ENCODE measurements around the gene TESK1. TPM values are rescaled to one million over a fixed set of nuclear protein-coding genes. Genes with fewer than 3 reads are reported as not detected.
"Not testable (repeated sequence)": the region's sequence is repeated elsewhere in the genome, so short reads cannot be mapped to it uniquely, and the experiment has no call there.

Gene TESK1
- total RNA-seq, 1 donor from 2014 or later, result 25.0 TPM

DNA sequence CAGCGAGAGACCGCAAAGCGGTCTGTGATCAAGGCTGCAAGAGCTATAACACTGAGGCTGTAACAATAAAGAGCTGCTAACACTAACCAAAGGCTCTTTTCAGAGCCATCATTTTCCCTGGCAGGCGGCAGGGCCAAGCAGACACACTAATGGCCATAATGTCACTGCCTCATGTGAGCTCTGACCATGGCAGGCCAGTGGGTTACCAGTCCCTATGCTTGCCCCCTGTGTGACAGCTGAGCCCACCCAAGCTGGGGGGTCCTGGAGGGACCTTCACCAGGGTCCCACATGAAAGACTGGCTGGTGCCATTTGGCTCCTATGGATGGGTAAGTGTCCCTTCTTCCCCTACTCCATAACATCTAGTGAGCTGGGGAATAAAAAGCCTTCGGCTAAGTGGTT is 29.6 kb upstream of the TESK1 start:
- intact Hi-C loops (cut with DNase I), result no loop called here
- DNase-seq, result no peak
- no peak for ATAC-seq (ENCODE audit: poor library complexity)

DNA sequence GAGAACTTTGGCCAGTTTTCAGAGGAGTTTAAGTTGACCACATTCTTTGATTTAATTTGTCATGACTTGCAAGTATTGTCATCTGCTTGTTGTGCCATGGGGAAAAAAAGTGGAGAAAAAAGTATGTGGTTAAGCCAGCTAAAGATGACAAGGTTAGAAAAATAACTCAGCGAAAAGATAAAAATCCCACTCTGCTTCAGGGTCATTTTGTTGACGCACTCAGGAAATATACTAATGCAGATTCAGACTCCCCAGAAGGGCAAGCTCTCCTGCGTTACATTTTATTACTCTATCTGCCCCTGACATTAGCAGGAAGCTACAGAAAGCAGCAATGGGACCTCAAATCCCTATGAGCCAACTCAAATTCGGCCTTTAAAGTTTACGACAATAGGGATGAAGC is 27.6 kb upstream of the TESK1 start:
- ATAC-seq (ENCODE audit: poor library complexity) (no peak), DNase-seq (no peak)
- intact Hi-C loops (cut with DNase I), result no loop called here

DNA sequence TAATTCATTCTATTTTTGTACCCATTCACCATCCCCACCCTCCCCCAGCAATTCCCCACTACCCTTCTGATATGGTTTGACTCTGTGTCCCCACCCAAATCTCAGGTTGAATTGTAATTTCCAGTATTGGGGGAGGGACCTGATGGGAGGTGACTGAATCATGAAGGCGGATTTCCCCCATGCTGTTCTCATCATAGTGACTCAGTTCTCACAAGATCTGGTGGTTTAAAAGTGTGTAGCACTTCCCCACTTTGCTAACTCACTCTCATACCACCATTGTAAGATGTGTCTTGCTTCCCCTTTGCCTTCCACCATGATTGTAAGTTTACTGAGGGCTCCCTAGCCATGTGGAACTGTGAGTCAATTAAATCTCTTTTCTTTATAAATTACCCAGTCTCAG is 25.9 kb upstream of the TESK1 start:
- intact Hi-C loops (cut with DNase I), result no loop called here
- ATAC-seq (ENCODE audit: poor library complexity), result no peak
- DNase-seq, result no peak

DNA sequence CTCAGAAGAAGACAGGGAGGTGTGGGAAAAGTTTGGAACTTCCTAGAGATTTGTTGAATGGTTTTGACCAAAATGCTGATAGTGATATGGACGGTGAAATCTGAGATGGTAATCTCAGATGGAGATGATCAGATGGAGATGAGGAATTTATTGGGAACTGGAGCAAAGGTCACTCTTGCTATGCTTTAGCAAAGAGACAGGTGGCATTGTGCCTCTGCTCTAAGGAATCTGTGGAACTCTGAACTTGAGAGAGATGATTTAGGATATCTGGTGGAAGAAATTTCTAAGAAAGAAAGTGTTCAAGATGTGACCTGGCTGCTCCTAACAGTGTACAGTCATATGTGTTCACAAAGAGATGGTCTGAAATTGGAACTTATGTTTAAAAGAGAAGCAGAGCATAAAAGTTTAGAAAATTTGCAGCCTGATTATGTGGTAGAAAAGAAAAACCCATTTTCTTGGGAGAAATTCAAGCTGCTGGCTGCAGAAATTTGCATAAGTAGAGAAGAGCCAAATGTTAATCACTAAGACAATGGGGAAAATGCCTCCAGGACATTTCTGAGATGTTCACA is 25.3 kb upstream of the TESK1 start:
- ATAC-seq (ENCODE audit: poor library complexity); intact Hi-C loops (cut with DNase I); DNase-seq: not testable (repeated sequence)

DNA sequence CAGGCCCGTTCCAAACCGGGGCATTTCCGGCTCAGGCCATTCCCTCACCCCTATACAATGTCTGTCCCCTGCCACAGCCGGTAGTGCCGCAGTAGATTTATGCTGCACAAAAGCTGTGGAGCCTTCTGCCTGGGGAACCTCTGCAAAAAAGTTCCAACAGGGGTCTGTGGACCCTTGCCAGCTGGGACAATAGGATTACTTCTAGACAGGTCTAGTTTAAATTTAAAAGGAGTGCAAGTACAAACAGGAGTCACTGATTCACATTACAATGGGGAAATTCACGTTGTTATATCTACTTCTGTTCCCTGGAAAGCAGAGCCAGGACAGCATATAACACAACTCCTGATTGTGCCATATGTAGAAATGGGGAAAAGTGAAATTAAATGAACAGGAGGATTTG is 21.5 kb upstream of the TESK1 start:
- DNase-seq; ATAC-seq (ENCODE audit: poor library complexity); intact Hi-C loops (cut with DNase I): not testable (repeated sequence)

DNA sequence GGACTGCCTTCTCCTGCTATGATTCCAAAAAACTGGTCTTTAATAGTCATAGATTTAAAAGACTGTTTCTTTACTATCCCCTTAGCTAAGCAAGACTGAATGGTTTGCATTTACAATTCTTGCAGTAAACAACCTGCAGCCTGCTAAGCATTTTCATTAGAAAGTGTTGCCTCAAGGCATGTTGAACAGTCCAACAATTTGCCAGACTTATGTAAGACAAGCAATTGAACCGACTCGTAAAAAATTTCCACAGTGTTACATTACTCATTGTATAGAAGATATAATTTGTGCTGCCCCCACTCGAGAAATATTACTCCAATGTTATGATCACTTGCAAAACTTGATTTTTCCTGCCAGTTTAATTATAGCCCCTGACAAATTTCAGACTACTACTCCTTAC is 20.4 kb upstream of the TESK1 start:
- not testable (repeated sequence) for ATAC-seq (ENCODE audit: poor library complexity); DNase-seq

DNA sequence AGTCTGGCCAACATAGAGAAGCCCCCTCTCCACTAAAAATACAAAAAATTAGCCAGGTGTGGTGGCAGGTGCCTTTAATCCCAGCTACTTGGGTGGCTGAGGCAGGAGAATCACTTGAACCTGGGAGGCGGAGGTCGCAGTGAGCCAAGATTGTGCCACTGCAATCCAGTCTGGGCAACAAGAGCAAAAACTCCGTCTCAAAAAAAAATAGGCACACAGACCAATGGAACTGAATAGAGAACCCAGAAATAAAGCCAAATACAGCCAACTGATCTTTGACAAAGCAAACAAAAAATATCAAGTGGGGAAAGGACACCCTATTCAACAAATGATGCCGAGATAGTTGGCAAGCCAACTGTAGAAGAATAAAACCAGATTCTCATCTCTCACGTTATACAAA is 16.6 kb upstream of the TESK1 start:
- intact Hi-C loops (cut with DNase I); ATAC-seq (ENCODE audit: poor library complexity); DNase-seq: not testable (repeated sequence)

More for the DNA sequence above, 20.4 kb upstream of the TESK1 start:
- intact Hi-C loops (cut with DNase I), result not testable (repeated sequence)

DNA sequence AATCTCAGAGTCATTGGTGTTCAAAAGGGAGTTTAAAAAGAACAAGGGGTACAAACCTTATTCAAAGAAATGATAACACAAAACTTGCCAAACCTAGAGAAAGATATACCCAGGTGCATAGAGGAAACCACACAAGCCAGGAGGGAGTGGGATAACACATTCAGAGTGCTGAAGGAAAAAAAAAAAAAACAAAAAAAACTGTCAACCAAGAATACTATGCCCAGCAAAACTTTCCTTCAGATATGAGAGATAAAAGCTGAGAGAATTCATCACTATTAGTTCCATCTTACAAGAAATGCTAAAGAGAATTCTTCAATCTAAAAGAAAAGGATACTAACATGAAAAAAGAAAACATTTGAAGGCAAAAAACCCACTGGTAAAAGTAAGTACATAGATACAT is 11.5 kb upstream of the TESK1 start:
- intact Hi-C loops (cut with DNase I), result no loop called here
- DNase-seq (no peak), ATAC-seq (ENCODE audit: poor library complexity) (no peak)

DNA sequence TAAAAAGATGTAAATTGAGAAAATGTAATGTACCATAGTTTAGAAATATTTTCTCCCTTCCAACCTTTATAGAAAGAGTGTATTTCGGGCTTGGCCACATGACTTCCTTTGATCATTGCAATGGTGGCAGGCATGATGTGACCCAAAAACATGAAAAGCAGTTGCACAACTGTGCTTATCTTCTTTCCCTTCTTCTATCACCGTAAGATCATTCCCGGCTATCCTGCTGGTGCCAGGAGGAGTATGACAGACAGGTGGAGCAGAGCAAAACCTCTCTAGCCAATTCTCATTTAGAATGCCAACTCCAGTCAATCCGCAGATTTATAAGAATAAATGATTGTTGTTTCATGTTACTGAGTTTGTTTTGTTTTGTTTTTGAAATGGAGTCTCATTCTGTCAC is 10.6 kb upstream of the TESK1 start:
- intact Hi-C loops (cut with DNase I), result no loop called here
- no peak for ATAC-seq (ENCODE audit: poor library complexity)
- no peak for DNase-seq

DNA sequence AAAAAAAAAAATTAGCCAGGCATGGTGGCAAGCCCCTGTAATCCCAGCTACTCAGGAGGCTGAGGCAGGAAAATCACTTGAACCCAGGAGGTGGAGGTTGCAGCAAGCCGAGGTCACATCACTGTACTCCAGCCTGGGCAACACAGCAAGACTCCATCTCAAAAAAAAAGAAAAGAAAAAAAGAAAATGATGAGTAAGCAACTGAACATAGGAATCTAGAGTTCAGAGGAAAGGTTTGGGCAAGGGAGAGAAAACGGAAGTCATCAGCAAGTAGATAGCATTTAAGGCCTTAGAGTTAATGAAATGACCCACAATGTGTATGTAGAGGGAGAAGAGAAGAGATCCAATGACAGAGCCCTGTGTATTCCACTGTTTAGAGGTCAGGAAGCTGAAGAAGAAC is 8.2 kb upstream of the TESK1 start:
- ATAC-seq (ENCODE audit: poor library complexity); intact Hi-C loops (cut with DNase I); DNase-seq: not testable (repeated sequence)

DNA sequence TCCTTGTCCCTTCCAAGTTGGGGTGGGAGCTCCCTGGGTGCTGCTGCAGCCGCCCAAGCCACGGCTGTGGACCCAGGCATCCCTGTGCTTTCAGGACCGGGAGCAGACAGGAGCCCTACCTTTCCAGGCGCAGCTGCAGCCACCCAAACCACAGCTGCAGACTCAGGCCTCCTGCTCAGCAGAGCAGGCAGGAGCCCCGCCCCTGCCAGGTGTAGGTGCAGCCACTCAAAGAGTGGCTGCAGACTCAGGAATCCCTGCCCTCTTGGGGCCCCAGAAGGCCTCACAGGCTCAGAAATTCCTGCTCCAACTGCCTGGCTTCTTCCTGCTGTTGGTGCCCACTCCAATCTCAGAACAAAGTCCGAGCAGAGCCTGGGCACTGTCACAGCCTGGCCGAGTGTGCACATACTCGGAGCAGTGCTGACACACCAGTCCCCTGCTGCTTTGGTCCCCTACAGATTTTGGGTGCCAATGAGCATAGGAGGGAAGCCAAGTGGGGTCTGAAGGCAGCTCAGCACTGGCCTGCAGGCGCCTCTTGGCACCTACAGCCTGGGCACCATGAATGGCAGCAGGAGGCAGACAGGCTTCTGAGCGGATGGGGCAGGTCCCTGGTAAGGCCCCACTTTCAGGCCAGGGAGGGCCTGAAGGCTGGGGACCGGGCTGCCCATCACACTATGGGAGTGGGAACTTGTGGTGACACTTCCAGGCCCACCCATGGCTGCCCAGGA is 6.0 kb upstream of the TESK1 start:
- intact Hi-C loops (cut with DNase I), result no loop called here
- no peak for ATAC-seq (ENCODE audit: poor library complexity)

DNA sequence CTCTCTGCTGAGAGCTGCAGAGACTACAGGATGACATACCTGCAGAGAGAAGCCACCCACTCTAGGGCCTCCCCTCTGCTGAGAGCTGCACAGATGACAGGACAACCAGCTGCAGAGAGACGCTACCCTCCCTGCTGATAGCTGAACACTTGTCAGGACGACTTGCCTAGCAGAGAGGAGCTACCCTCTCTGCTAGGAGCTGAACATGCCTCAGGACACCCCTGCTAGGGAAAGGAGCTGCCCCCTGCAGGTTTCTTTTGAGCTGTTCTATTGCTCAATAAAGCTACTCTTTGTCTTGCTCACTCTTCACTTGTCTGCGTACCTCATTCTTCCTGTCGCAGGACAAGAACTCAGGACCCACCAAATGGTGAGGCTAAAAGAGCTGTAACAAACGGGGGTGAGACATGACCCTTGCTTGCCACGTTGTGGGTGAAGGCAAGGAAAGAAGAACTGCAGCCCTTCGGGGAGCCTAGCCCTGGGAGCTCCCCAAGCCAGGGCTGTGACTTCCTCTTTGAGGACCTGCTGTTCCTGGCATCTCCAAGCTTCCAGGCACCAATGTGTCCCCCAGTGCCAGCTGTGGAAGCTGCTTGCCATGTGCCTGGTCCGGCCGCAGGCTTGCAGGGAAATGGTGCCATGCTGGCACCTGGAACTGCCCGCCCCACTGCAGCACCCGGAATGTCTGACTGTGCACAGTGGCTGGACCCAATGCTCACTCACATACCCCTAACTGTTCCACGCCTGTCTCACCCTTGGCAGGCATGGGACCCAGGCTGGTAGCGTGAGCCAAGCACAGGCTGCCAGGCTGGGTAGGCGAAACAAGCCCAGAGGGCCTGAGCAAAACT is 5.1 kb upstream of the TESK1 start:
- intact Hi-C loops (cut with DNase I), result no loop called here
- DNase-seq, result peak; percentile 56

More for the DNA sequence above, 6.0 kb upstream of the TESK1 start:
- DNase-seq, result no peak

DNA sequence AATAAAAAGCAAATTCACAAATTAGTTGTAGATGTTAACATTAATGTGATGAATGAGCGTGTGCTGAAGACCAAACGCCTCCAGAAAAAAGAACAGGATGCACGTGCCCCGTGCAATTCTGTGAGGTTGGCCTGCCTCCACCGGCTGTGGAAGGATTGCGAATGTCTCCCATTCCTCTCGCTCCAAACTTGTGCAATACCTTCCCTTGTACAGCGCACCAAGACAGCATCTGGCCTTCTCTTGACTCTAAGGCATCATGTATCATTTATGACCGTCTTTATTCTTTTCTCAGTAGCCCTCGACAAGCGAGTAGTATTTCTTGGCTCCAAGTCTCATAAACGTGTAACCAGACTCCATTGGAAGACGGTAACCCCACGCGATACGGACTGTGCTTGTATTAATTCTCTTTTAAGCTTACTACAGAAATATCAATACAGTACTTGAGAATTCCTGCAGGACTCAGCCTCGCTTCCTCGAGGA is 1.5 kb upstream of the TESK1 start:
- intact Hi-C loops (cut with DNase I), result no loop called here
- ATAC-seq (ENCODE audit: poor library complexity), result peak; percentile 42
- DNase-seq, result peak; percentile 82

More for the DNA sequence above, 5.1 kb upstream of the TESK1 start:
- ATAC-seq (ENCODE audit: poor library complexity), result no peak

DNA sequence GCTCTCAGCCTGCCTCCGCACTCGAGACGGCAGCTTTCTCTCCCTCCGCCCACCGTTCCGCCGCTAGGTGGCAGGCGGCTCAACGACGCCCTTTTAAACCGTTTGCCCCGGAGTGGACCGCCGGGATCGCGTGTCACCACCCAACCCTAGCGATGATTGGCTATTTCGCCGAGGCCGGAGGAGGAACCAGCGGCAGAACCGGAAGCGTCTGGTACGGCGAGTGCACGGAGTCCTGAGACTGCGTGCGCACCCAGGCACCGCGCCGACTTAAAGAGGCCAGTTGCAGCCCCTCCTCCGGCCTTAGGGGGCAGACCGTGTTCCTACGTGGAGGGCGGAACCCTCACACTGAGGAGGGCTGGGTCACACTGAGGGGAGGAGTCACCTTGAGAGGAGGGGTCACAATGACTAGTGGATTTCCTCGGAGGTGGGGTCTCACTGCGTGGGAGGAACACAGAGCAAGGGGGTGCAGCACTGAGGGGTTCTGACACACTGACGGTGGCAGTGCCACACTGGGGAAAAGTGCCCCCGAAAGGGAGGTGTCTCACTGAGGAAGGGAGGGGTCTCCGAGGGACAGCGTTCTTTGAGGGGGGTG is 980 bp upstream of the TESK1 start:
- intact Hi-C loops (cut with DNase I), result no loop called here

DNA sequence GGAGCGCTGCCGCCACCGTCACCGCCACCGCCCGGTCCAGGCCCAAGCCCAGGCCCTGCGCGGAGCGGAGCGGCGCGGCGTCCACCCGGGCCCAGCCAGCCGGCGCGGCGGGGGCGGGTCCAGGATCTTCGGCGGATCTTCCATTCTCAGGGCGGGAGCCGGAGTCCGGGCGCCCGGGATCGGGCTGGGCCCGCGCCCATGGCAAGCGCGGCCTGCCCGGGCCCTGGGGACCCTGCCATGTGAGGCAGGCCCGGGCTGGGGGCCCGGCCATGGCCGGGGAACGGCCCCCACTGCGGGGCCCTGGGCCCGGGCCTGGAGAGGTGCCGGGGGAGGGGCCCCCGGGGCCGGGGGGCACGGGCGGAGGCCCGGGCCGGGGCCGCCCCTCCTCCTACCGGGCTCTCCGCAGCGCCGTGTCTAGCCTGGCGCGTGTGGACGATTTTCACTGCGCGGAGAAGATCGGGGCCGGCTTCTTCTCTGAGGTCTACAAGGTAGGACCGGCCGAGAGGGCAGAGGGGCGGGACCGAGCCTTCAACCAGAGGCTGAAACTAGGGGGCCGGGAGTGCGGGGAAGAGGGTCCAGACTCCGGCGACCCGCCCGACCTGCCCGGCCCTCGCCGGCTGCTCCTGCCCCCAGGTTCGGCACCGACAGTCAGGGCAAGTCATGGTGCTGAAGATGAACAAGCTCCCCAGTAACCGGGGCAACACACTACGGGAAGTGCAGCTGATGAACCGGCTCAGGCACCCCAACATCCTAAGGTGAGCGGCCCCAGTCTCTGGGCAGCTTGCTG is 482 bp downstream of the TESK1 start:
- intact Hi-C loops (cut with DNase I), result no loop called here
- ATAC-seq (ENCODE audit: poor library complexity), result no peak
- peak; percentile 58 for DNase-seq

More for the DNA sequence above, 980 bp upstream of the TESK1 start:
- DNase-seq (peak; percentile 100), ATAC-seq (ENCODE audit: poor library complexity) (peak; percentile 95)

DNA sequence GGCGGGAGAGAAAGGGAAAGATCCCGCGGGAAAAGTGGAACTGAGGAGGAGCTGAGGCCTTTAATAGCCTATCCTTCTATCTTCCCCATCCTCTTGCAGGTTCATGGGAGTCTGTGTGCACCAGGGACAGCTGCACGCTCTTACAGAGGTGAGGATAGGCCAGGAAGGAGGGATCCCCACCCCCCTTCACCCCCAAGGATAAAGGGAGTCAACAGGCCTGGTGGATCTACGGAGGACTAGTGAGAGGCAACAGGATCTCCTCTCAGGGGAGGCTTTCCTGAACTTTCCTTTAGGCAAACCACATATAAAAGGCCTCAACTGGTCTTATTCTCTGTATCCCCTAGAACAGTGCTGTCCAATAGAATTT is 1.1 kb downstream of the TESK1 start:
- ATAC-seq (ENCODE audit: poor library complexity) (no peak), DNase-seq (no peak)
- intact Hi-C loops (cut with DNase I), result no loop called here

DNA sequence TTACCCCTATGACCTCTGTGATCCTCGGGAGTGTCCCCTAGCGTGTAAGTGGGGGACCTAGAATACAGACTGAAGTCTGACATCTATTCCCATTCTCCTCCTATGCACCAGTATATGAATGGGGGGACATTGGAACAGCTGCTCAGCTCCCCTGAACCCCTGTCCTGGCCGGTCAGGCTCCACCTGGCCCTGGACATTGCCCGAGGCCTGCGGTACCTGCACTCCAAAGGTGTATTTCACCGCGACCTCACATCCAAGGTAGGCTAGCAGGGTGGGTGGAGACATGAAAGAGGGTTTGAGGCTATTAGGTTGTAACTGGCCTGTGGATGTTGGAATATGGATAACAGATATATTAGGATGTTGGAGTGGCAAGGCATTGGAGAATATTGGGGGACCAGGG is 1.7 kb downstream of the TESK1 start:
- intact Hi-C loops (cut with DNase I), result no loop called here
- ATAC-seq (ENCODE audit: poor library complexity) (no peak), DNase-seq (no peak)

DNA sequence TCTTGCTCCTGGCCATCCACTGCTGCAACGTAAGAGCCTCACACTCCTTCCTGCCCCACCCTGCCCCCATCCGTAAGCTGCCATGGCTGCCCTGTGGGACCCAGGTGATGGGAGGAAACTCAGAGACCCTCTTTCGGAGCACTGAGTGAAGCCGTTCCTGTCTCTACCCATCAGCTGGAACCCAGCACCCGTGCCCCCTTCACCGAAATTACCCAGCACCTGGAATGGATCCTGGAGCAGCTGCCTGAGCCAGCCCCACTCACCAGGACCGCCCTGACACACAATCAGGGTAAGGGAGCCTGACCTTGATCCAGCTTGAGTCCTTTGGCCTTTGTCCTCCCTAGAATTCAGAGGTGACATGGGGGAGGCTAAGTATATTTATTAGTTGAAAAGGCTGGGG is 3.2 kb downstream of the TESK1 start:
- intact Hi-C loops (cut with DNase I), result no loop called here
- ATAC-seq (ENCODE audit: poor library complexity) (no peak), DNase-seq (no peak)

All from Right ventricle myocardium superior (tissue), 1 donor.